Stimulated activated CD4-positive, alpha-beta T cell treated with anti-CD3 and anti-CD28 coated beads, TNF-alpha, amount 100 ng/mL, for 1 hour (primary cell): ENCODE results near the gene ANKRD30BL.
"Not testable (repeated sequence)": the region's sequence is repeated elsewhere in the genome, so short reads cannot be mapped to it uniquely, and the experiment has no call there.

ENCODE experiments used
- DNase-seq, 3 donors: peaks; one replicate each; pipeline ENCODE4 v3.0.0-alpha.2; 2020; ENCODE audit warnings: low read depth in 3 of 3, low spot score in 1 of 3

The ANKRD30BL gene, protein sequence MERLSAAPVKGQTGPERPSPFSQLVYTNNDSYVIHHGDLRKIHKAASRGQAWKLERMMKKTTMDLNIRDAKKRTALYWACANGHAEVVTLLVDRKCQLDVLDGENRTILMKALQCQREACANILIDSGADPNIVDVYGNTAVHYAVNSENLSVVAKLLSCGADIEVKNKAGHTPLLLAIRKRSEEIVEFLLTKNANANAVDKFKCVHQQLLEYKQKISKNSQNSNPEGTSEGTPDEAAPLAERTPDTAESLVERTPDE

GRCh38 chr2:132161161-132162124 lies at the start of gene ANKRD30BL:
Gene ANKRD30BL (minus strand): TSS chr2:132161952. CDS start chr2:132161705, 247 bp downstream.
- DNase-seq, result not testable (repeated sequence)

GRCh38 chr2:132202866-132203265 lies 41.1 kb upstream of the ANKRD30BL start:
- not testable (repeated sequence) for DNase-seq

DNA sequence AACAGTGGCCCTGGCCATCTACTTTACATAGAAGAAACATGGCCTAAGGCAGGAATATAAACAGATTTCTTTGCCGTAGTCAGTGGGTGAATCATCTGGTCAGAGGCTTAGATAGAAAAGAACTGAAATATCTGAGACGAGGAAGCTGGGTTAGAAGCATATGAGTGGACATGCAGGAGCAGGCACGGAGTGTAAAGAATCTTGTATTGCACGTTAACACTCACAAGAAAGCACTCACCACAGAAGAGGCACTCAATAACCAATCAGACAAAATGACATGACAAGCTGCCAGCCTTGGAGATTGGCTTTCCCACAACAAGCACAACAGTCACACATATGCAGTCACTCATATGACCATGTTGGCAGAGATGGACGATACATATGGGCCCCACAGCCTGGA lies 31.1 kb upstream of the ANKRD30BL start:
- not testable (repeated sequence) for DNase-seq

- DNase-seq, result not testable (repeated sequence)
These were observed 5.3 kb upstream of the ANKRD30BL start for GRCh38 chr2:132167100-132167499.

- DNase-seq, result not testable (repeated sequence)
These were observed 441 bp upstream of the ANKRD30BL start for GRCh38 chr2:132162125-132162660.

DNA sequence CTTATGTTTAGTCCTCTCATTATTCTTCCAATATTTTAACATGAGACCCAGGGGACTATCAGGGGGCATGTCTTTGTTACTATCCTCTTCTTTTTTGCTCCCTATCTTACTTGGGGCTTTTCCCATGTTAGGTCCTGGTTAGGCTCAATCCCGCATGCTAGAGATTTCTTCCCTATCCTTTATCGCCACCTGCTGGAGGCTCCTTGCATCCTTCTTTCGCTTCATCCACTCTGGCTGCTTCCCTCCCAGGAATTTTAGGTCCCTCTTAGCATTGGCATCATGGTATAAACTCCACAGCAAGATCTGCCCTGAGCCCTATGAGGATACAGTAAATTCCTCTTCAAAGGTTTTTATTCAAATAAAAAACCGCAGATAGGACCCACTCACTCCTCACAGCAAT lies 15.0 kb downstream of the ANKRD30BL start:
- not testable (repeated sequence) for DNase-seq
